AG04450 (cell line): ENCODE measurements around the gene MMP11. TPM values are rescaled to one million over a fixed set of nuclear protein-coding genes. Genes with fewer than 3 reads are reported as not detected.

Source experiments
- CTCF ChIA-PET: fragments of 300-600, 350-600 bp; formaldehyde crosslinking; extraction: SDS; loops from one replicate; lab custom pipeline; 2022; ENCODE audit warnings: antibody characterized with exemption, inconsistent platforms; lab: Charles Lee
- POLR2A ChIA-PET: fragments of 350-600 bp; formaldehyde crosslinking; extraction: SDS; loops from one replicate; lab custom pipeline; 2021; ENCODE audit warnings: antibody characterized with exemption, inconsistent platforms; lab: Yijun Ruan, JAX
- DNase-seq: peaks from one replicate; pipeline ENCODE4 v3.0.0-alpha.2; 2011; ENCODE audit warnings: low read depth, low spot score
- H3K27ac ChIP-seq: one replicate; pipeline ENCODE4 v1.5.1; 2012; ENCODE audit warnings: low read depth, low read length, control low read depth
- H3K27me3 ChIP-seq: one replicate; pipeline ENCODE4 v1.6.0; 2012; ENCODE audit warnings: low read length; ENCODE audit not compliant: control insufficient read depth, insufficient read depth
- H3K4me3 ChIP-seq: 2 replicates; pipeline ENCODE4 v1.5.1; 2011; ENCODE audit warnings: mild to moderate bottlenecking, low read depth, low read length, control low read depth
- H3K9me3 ChIP-seq: 2 replicates; pipeline ENCODE4 v1.5.1; 2012; ENCODE audit warnings: low read length; ENCODE audit not compliant: control insufficient read depth, insufficient read depth
- polyA plus RNA-seq: library from polyadenylated mRNA; depleted of rRNA; stranded (reverse); fragments of >200 nt; gene quantifications from 2 replicates; pipeline ENCODE4 v1.2.3, GENCODE V29; 2011
- TF ChIP-seq, protein P1 (sequence below): IDR thresholded peaks from 2 replicates; pipeline ENCODE4 v1.5.1; 2011; ENCODE audit warnings: low read depth, low read length, control low read depth, inconsistent platforms

The MMP11 gene
- polyA plus RNA-seq, 1 experiment = 5.7 TPM

DNA sequence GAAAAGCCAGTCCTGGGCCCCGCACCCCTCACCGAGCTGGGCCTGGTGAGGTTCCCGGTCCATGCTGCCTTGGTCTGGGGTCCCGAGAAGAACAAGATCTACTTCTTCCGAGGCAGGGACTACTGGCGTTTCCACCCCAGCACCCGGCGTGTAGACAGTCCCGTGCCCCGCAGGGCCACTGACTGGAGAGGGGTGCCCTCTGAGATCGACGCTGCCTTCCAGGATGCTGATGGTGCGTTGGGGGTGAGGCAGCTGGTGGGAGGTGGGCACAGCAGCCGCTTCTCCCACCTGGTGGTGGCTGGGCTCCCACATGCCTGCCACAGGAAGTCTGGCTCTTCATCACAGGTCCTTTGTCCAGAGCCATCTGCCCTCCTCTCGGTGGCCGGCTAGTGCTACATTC, 9.6 kb downstream of the MMP11 start:
- no peak for DNase-seq
- H3K4me3 ChIP-seq = no peak overlapping the region
- H3K27me3 ChIP-seq = no peaks in the 10 kb centered on the region
- POLR2A ChIA-PET = no interaction called here
- H3K9me3 ChIP-seq = no peaks in the 10 kb centered on the region
- CTCF ChIA-PET = interaction anchor here (2.8 kb wide), 1 partner anchor 11 kb away, joined by 10 read pairs; no protein-coding TSS in a partner anchor
- TF ChIP-seq, protein P1, sequence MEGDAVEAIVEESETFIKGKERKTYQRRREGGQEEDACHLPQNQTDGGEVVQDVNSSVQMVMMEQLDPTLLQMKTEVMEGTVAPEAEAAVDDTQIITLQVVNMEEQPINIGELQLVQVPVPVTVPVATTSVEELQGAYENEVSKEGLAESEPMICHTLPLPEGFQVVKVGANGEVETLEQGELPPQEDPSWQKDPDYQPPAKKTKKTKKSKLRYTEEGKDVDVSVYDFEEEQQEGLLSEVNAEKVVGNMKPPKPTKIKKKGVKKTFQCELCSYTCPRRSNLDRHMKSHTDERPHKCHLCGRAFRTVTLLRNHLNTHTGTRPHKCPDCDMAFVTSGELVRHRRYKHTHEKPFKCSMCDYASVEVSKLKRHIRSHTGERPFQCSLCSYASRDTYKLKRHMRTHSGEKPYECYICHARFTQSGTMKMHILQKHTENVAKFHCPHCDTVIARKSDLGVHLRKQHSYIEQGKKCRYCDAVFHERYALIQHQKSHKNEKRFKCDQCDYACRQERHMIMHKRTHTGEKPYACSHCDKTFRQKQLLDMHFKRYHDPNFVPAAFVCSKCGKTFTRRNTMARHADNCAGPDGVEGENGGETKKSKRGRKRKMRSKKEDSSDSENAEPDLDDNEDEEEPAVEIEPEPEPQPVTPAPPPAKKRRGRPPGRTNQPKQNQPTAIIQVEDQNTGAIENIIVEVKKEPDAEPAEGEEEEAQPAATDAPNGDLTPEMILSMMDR = no peak
- H3K27ac ChIP-seq = no peak overlapping the region

DNA sequence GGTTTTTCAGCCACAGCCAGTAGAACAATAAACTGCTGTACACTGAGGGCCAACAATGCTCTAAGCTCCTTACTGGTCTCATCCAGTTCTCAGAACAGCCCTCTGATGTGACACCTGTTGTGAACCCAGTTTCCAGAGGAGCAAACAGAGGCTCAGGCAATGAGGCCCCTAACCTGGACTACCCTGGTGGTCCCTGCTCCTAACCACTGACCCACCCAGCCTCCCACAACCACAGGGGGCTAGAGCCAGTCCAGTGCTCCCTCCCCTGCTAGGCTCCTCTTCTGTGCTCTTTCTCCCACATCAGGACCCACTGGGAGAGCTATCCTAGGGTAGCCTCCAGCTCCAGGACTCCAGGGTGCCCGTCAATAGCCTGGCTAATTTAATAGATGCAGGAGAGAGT, 10.1 kb downstream of the MMP11 start:
- ChIA-PET POLR2A (no interaction called here), CTCF (interaction anchor here (2.8 kb wide), 1 partner anchor 12 kb away, joined by 10 read pairs; no protein-coding TSS in a partner anchor)
- no peak overlapping the region for H3K27ac ChIP-seq
- TF ChIP-seq, protein P1 = no peak
- H3K4me3 ChIP-seq = no peak overlapping the region
- DNase-seq = no peak
- H3K27me3 ChIP-seq = no peaks in the 10 kb centered on the region
- H3K9me3 ChIP-seq = no peaks in the 10 kb centered on the region

DNA sequence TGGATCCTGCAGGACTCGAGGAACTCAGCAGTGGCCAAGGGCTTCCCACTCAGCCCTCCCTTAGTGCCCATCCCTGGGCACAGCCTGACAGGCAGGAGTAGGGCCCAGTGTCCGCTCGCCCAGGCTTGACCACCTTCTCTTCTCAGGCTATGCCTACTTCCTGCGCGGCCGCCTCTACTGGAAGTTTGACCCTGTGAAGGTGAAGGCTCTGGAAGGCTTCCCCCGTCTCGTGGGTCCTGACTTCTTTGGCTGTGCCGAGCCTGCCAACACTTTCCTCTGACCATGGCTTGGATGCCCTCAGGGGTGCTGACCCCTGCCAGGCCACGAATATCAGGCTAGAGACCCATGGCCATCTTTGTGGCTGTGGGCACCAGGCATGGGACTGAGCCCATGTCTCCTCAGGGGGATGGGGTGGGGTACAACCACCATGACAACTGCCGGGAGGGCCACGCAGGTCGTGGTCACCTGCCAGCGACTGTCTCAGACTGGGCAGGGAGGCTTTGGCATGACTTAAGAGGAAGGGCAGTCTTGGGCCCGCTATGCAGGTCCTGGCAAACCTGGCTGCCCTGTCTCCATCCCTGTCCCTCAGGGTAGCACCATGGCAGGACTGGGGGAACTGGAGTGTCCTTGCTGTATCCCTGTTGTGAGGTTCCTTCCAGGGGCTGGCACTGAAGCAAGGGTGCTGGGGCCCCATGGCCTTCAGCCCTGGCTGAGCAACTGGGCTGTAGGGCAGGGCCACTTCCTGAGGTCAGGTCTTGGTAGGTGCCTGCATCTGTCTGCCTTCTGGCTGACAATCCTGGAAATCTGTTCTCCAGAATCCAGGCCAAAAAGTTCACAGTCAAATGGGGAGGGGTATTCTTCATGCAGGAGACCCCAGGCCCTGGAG, 10.9 kb downstream of the MMP11 start:
- ChIA-PET CTCF (interaction anchor here (2.8 kb wide), 1 partner anchor 13 kb away, joined by 10 read pairs; no protein-coding TSS in a partner anchor), POLR2A (no interaction called here)
- no peak for DNase-seq
- no peaks in the 10 kb centered on the region for H3K9me3 ChIP-seq
- H3K27me3 ChIP-seq = no peaks in the 10 kb centered on the region
- TF ChIP-seq, protein P1 = no peak
- H3K4me3 ChIP-seq = no peak overlapping the region
- no peak overlapping the region for H3K27ac ChIP-seq

DNA sequence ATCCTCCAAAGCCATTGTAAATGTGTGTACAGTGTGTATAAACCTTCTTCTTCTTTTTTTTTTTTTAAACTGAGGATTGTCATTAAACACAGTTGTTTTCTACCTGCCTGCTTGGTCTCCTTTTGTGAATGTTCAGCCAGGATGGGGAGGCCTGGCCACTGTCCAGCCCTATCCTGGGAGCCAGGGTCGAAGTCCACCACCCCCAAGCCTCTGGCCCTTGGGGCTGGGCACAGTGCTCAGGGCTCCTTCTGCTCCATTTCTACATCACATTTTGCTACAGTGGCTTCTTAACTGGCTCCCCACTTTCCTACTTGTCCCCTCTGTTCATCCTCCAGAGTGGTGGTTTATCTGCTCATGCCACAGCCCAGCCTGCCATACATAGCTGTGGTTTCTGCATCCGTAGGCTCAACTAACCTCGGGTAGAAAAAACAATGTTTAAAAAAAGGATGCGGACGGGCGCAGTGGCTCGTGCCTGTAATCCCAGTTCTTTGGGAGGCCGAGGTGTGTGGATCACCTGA, 11.6 kb downstream of the MMP11 start:
- Histone ChIP-seq H3K27me3 (no peaks in the 10 kb centered on the region), H3K4me3 (no peak overlapping the region), H3K27ac (no peak overlapping the region), H3K9me3 (no peaks in the 10 kb centered on the region)
- DNase-seq = no peak
- TF ChIP-seq, protein P1 = no peak
- ChIA-PET POLR2A (no interaction called here), CTCF (interaction anchor here (1.4 kb wide), 1 partner anchor 65 kb away, joined by 4 read pairs; no protein-coding TSS in a partner anchor)
